ENCODE results near the gene CNOT8. TPM values are rescaled to one million over a fixed set of nuclear protein-coding genes. Genes with fewer than 3 reads are reported as not detected.
A peak's percentile ranks its signal among the peaks of the same experiment; 100 is the strongest.

The CNOT8 gene
- total RNA-seq, 4 donors from 2014 or later = 70.3 to 123 (median 88.6) TPM

DNA sequence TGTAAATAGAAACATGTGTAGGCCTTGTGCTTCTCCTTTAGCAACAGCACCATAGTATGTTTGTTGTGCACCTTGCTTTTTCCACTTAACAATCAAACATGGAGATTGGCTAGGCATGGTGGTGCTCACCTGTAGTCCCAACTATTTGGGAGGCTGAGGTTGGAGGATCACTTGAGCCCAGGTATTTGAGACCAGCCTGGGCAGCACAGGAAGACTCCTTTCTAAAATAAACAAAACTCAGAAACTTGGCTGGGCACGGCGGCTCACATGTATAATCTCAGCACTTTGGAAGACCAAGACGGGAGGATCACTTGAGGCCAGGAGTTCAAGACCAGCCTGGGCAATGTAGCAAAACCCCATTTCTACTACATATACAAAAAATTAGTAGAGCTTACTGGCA is 7.1 kb upstream of the CNOT8 start:
- TF ChIP-seq POLR2A (IDR thresholded peaks at IDR 0.05) (no peak), CTCF (IDR thresholded peaks at IDR 0.05) (no peak)
- no peak for DNase-seq
- no peaks in the 10 kb centered on the region for H3K9me3 ChIP-seq
- no peak overlapping the region for H3K4me3 ChIP-seq (replicated peaks in 1 of 3)
- intact Hi-C loops (cut with DNase I) = loop anchor here (10.0 kb wide), 1 partner anchor 97 kb away; the partner anchor contains the start of gene LARP1
- peaks cover 35 to 37% of the 10 kb centered on the region in 2 donors for H3K4me1 ChIP-seq
- no peaks in the 10 kb centered on the region for H3K36me3 ChIP-seq
- WGBS, 2 donors = 76 to 89% methylated on average over 3 of the region's 3 CpGs
- H3K27me3 ChIP-seq = no peaks in the 10 kb centered on the region
- H3K27ac ChIP-seq = peak overlapping the region; percentile 75 to 84 (median 81)

GRCh38 chr5:154857530-154858296 is 714 bp upstream of the CNOT8 start:
- H3K27ac ChIP-seq = peak overlapping the region; percentile 98 to 100 (median 99)
- 0 to 1% methylated on average over 24 to 56 of the region's 59 CpGs for WGBS, 2 donors
- no peaks in the 10 kb centered on the region for H3K9me3 ChIP-seq
- peak; percentile 98 to 99 for DNase-seq
- intact Hi-C loops (cut with DNase I) = loop anchor here (10.0 kb wide), 1 partner anchor 103 kb away; the partner anchor contains the start of gene LARP1
- H3K36me3 ChIP-seq = no peaks in the 10 kb centered on the region
- H3K4me1 ChIP-seq = peaks cover 23 to 43% of the 10 kb centered on the region in 2 donors
- TF ChIP-seq CTCF (IDR thresholded peaks at IDR 0.05) (peak in 1 of 6 experiments; percentile 12), POLR2A (IDR thresholded peaks at IDR 0.05) (peak; percentile 56 to 91)
- peak overlapping the region; percentile 35 to 77 (median 71) for H3K4me3 ChIP-seq (replicated peaks in 1 of 3)
- H3K27me3 ChIP-seq = no peaks in the 10 kb centered on the region

DNA sequence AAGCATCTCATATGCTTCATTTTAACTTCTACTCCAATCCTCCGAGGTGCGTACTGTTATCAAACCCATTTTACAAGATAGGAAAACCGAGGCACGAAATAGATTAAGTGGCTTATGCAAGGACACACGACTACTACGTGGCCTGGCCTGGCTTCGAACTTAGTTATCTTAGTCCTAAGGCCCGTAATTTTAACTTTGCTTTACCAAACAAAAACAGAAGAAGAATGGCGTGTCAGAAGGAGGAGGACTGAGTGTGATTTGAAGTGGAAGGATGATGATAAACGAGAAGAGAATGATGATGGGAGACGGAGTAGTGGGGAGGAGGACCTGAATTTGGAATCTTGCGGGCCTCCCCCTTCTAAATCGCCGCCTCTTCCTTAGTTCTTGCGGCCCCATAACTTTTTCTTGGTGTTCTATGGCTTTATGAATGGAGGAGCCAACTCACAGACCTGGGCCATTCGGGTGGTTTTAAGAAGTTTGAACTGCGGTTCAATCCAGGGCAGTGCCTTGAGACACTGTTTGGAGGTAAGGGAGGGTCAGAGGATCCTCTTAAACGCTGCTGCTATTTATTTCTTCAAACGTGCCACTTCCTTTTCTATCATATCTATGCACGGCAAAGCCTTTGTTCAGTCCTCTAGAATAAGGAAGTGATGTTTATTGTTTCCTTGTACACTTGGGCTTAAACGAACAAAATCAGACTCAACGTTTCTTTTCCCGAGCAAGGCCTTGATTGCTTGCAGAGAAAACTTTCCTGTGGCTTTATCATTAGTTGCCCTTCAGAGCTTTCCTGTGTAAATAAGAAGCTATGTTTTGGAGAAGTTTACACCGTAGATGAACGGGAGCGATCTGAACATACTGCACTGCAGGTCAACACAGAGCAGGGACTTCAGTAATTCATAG is 795 bp downstream of the CNOT8 start:
- intact Hi-C loops (cut with DNase I) = loop anchor here (10.0 kb wide), 1 partner anchor 104 kb away; the partner anchor contains the start of gene LARP1
- Histone ChIP-seq H3K9me3 (no peaks in the 10 kb centered on the region), H3K4me1 (peaks cover 23 to 43% of the 10 kb centered on the region in 2 donors)

GRCh38 chr5:154860123-154860522 is 1.7 kb downstream of the CNOT8 start:
- 43 to 49% methylated on average over 5 of the region's 5 CpGs for WGBS, 2 donors
- DNase-seq = no peak
- intact Hi-C loops (cut with DNase I) = loop anchor here (10.0 kb wide), 1 partner anchor 185 kb away; no protein-coding TSS in a partner anchor
- H3K27ac ChIP-seq = peak overlapping the region; percentile 98 to 100 (median 99)
- no peaks in the 10 kb centered on the region for H3K9me3 ChIP-seq
- H3K4me1 ChIP-seq = peaks cover 23 to 43% of the 10 kb centered on the region in 2 donors
- peaks cover 0 to 9% of the 10 kb centered on the region in 2 donors for H3K36me3 ChIP-seq
- peak overlapping the region in 2 of 3 donors; percentile 71 to 77 for H3K4me3 ChIP-seq (replicated peaks in 1 of 3)
- TF ChIP-seq POLR2A (IDR thresholded peaks at IDR 0.05) (no peak), CTCF (IDR thresholded peaks at IDR 0.05) (no peak)
- no peaks in the 10 kb centered on the region for H3K27me3 ChIP-seq

More for the DNA sequence above, 795 bp downstream of the CNOT8 start:
- Histone ChIP-seq H3K27me3 (no peaks in the 10 kb centered on the region), H3K4me3 (replicated peaks in 1 of 3) (peak overlapping the region; percentile 35 to 77 (median 71)), H3K27ac (peak overlapping the region; percentile 98 to 100 (median 99)), H3K36me3 (peaks cover 0 to under 1% of the 10 kb centered on the region in 2 donors)
- 1 to 2% methylated on average over 26 of the region's 26 CpGs for WGBS, 2 donors
- TF ChIP-seq POLR2A (IDR thresholded peaks at IDR 0.05) (no peak), CTCF (IDR thresholded peaks at IDR 0.05) (no peak)
- DNase-seq = no peak
